Stimulated activated CD8-positive, alpha-beta memory T cell treated with anti-CD3 and anti-CD28 coated beads, Interleukin-7, amount 100 ng/mL, for 48 hours (primary cell): ENCODE data around the gene PLXND1.
A peak's percentile ranks its signal among the peaks of the same experiment; 100 is the strongest.

Experiments
- DNase-seq, 2 donors: peaks; one replicate each; pipeline ENCODE4 v3.0.0-alpha.2; 2020; ENCODE audit warnings: low read depth in 1 of 2; ENCODE audit errors: extremely low read depth in 1 of 2

PLXND1 gene

GRCh38 chr3:129587566-129588210 is 18.8 kb downstream of the PLXND1 start:
- DNase-seq, result no peak

- no peak for DNase-seq
Observed at GRCh38 chr3:129586746-129587430, 19.6 kb downstream of the PLXND1 start.

GRCh38 chr3:129585949-129586657 is 20.4 kb downstream of the PLXND1 start:
- DNase-seq, result no peak

- no peak for DNase-seq
Observed at GRCh38 chr3:129584631-129585030, 21.8 kb downstream of the PLXND1 start.

- DNase-seq, result no peak
Observed at GRCh38 chr3:129583289-129583688, 23.2 kb downstream of the PLXND1 start.

GRCh38 chr3:129582799-129583198 is 23.7 kb downstream of the PLXND1 start:
- no peak for DNase-seq

GRCh38 chr3:129581623-129582022 is 24.9 kb downstream of the PLXND1 start:
- DNase-seq, result no peak

GRCh38 chr3:129579991-129580390 is 26.5 kb downstream of the PLXND1 start:
- no peak for DNase-seq

GRCh38 chr3:129577925-129578786 is 28.3 kb downstream of the PLXND1 start:
- no peak for DNase-seq

- no peak for DNase-seq
Observed at GRCh38 chr3:129577366-129577765, 29.1 kb downstream of the PLXND1 start.

- DNase-seq, result peak; percentile 22 to 27
Observed at GRCh38 chr3:129576514-129577352, 29.7 kb downstream of the PLXND1 start.

- no peak for DNase-seq
Observed at GRCh38 chr3:129575997-129576384, 30.5 kb downstream of the PLXND1 start.

GRCh38 chr3:129575233-129575996 is 31.1 kb downstream of the PLXND1 start:
- DNase-seq, result no peak

- DNase-seq, result no peak
Observed at GRCh38 chr3:129574206-129574605, 32.3 kb downstream of the PLXND1 start.

GRCh38 chr3:129573493-129573892 is 33.0 kb downstream of the PLXND1 start:
- DNase-seq, result no peak

- no peak for DNase-seq
Observed at GRCh38 chr3:129572603-129573002, 33.9 kb downstream of the PLXND1 start.

GRCh38 chr3:129571605-129572547 is 34.6 kb downstream of the PLXND1 start:
- DNase-seq, result no peak

GRCh38 chr3:129569856-129570255 is 36.6 kb downstream of the PLXND1 start:
- no peak for DNase-seq
